Measurements from ENCODE around the gene PTGFRN.

Gene PTGFRN

DNA sequence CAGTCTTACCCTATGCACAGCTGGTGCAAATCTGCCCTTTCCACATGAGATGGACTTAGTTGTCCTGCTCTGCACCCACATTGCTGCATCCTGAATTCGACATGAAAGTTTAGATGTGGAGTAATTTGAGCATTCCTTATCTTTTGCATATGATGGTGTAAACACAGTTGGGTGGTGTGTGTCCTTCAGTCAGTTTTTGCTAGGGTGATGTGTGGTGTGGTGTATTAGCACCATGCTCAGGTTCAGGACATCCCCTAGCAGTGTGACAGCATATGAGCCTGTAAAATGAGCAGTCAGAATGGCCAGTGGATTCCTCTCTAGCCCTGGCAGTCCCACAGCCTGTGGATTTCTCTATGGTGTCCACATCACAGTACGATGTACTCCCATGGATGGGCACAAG lies 49.3 kb downstream of the PTGFRN start:
- no peak overlapping the region for H3K4me3 ChIP-seq (ENCODE audit: low read length)
- no peak for DNase-seq (ENCODE audit: low read depth)
- TF ChIP-seq, protein P1, sequence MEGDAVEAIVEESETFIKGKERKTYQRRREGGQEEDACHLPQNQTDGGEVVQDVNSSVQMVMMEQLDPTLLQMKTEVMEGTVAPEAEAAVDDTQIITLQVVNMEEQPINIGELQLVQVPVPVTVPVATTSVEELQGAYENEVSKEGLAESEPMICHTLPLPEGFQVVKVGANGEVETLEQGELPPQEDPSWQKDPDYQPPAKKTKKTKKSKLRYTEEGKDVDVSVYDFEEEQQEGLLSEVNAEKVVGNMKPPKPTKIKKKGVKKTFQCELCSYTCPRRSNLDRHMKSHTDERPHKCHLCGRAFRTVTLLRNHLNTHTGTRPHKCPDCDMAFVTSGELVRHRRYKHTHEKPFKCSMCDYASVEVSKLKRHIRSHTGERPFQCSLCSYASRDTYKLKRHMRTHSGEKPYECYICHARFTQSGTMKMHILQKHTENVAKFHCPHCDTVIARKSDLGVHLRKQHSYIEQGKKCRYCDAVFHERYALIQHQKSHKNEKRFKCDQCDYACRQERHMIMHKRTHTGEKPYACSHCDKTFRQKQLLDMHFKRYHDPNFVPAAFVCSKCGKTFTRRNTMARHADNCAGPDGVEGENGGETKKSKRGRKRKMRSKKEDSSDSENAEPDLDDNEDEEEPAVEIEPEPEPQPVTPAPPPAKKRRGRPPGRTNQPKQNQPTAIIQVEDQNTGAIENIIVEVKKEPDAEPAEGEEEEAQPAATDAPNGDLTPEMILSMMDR (conservative IDR thresholded peaks at IDR 0.05; ENCODE audit: low read length) = no peak

DNA sequence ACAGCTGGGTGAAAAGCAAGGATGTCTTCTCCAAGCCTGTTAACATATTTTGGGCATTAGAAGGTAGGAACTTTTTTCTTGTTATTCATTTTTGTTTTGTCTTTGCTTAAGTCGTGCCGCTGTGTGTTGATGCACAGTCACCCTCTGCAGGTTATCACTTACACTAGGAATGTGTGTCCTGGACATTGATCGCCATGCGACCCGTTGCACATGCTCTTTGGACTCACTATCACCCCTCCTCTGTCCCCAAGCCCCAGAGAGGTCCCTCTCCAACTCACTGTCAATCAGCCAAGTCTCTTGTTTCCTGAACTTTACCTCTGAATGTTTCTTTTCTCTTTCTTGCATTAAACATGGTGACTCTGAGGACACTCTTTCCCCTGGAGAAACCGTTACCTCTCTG lies 51.9 kb downstream of the PTGFRN start:
- DNase-seq (ENCODE audit: low read depth) = no peak
- H3K4me3 ChIP-seq (ENCODE audit: low read length) = no peak overlapping the region
- TF ChIP-seq, protein P1 (conservative IDR thresholded peaks at IDR 0.05; ENCODE audit: low read length) = no peak

DNA sequence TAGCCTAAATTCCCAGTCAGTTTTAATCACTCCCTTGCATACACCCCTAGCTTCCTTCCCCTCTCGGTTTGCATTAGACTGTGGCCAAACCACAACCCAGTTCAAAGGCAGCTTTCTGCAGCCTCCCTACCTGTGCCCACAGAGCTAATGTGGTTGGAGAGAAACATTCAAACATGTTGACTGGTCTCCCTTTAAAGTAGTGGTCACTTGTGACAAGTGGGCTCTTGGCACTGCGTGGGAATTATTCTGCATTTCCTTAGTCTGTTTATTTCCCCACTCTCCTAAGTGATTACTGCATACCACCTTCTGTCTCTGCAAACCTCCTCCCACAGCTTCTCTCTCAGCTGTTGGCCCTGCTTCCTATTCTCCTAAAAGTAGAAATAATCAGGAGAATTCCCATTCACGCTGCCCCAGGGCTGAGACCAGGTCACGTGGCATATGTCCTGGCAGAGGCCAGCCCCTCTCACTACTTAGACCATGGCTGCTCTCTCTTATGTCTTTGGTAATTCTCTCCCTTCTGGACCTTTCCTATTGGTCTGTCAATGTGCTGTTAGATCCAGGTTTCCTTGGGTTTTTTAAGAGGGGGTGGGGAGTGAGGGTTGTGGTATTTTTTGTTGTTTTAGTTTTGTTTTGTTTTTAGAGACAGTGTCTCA lies 53.4 kb downstream of the PTGFRN start:
- no peak overlapping the region for H3K4me3 ChIP-seq (ENCODE audit: low read length)
- TF ChIP-seq, protein P1 (conservative IDR thresholded peaks at IDR 0.05; ENCODE audit: low read length) = no peak
- DNase-seq (ENCODE audit: low read depth) = no peak

DNA sequence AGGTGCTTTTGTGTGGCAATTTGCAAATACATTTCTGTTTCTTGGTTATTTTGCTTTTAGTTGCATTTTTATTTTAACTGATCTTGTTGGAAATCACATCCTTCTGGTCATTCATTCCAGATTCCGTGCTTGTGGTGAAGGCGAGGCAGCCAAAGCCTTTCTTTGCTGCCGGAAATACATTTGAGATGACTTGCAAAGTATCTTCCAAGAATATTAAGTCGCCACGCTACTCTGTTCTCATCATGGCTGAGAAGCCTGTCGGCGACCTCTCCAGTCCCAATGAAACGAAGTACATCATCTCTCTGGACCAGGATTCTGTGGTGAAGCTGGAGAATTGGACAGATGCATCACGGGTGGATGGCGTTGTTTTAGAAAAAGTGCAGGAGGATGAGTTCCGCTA lies 57.1 kb downstream of the PTGFRN start:
- H3K4me3 ChIP-seq (ENCODE audit: low read length) = no peak overlapping the region
- peak; percentile 68 for DNase-seq (ENCODE audit: low read depth)
- TF ChIP-seq, protein P1 (conservative IDR thresholded peaks at IDR 0.05; ENCODE audit: low read length) = no peak

DNA sequence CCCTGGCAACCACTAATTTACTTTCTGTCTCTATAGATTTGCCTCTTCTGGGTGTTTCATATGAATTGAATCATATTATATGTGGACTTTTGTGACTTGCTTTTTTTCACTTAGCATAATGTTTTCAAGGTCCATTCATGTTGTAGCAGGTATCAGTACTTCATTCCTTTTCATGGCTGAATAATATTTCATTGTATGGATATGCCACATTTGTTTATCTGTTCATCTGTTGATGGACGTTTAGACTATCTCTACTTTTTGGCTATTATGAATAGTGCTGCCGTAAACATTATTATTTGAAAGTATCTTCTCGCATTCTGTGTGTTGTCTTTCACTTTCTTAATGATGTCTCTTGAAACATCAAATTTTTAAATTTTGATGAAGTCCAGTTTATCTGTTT lies 59.0 kb downstream of the PTGFRN start:
- TF ChIP-seq, protein P1 (conservative IDR thresholded peaks at IDR 0.05; ENCODE audit: low read length) = no peak
- no peak overlapping the region for H3K4me3 ChIP-seq (ENCODE audit: low read length)
- DNase-seq (ENCODE audit: low read depth) = no peak

DNA sequence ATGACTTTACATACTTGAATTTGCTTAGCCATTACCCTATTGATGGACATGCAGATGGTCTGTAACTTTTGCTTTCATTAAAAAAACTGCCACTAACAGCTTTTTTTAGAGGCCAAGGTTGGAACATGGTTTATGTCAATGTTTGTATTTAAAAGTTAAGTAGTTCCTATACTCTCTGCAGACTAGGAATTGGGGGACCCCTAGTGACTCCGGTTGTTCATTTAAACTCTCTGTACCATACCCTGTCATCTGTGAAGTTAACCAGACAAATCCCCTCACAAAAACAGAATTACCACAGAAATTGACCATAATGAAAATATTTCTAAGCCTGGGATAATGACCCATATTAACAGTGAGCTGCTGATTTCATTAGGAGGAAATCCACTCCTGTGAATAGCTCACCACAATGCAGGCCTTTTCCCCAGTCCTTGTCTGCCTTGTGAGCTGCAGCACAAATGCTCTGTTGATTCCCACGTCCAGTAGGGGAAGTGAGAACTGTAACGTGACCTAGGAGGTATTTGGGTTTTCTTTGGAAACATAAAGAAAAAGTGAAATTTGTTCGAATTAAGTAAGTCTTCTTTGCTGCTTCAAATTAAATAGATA lies 61.6 kb downstream of the PTGFRN start:
- no peak overlapping the region for H3K4me3 ChIP-seq (ENCODE audit: low read length)
- TF ChIP-seq, protein P1 (conservative IDR thresholded peaks at IDR 0.05; ENCODE audit: low read length) = no peak
- DNase-seq (ENCODE audit: low read depth) = no peak

DNA sequence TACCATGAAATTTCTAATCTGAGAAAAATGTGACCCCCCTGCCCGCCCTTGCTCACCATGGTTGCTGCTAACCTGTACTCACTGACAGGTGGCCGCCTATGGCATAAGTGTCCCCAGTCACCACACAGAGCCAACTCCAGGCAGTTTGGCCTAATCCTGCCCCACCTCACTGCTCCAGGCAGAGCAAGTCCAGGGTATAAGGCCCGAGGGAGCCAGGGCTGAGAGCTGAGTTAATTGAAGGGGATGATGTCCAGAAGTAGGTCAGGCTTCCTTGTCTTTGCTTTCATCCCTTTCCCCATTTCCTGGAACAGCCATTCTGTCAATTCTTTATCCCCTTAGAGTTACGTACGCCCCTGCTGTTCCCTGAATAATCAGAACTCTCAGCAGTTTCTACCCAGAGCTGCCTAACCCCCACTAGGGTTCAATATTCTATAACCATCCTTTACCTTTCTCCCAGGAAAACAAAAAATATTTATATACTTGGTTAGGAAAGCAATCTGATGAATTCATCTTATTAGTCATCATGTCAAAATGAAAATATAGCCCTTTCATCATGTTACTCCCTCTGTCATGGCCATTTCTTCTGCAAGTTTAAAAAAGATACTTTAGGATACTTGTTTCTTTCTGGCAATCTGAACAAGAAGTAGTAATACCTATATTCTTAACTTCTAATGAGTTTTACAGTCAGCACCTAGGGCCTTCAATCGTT lies 62.4 kb downstream of the PTGFRN start:
- no peak overlapping the region for H3K4me3 ChIP-seq (ENCODE audit: low read length)
- TF ChIP-seq, protein P1 (conservative IDR thresholded peaks at IDR 0.05; ENCODE audit: low read length) = no peak
- no peak for DNase-seq (ENCODE audit: low read depth)

All from AG10803 (cell line).